Progenitor cell of endocrine pancreas (in vitro differentiated cells): Measurements from ENCODE around the gene PHTF2. TPM values are rescaled to one million over a fixed set of nuclear protein-coding genes. Genes with fewer than 3 reads are reported as not detected.

ENCODE experiments used
- DNase-seq: peaks from one replicate; pipeline ENCODE4 v3.0.0; 2021; ENCODE audit warnings: low spot score; ENCODE audit not compliant: unreplicated experiment
- H3K27ac Mint-ChIP-seq: 2 replicates; pipeline ENCODE4 v1.8.0; 2021; ENCODE audit warnings: mild to moderate bottlenecking, moderate library complexity, mixed read lengths
- H3K27me3 Mint-ChIP-seq: 2 replicates; pipeline ENCODE4 v1.8.0; 2021; ENCODE audit warnings: mixed read lengths
- H3K36me3 Mint-ChIP-seq: 2 replicates; pipeline ENCODE4 v1.8.0; 2022; ENCODE audit warnings: mixed read lengths; ENCODE audit not compliant: insufficient read depth
- H3K4me1 Mint-ChIP-seq: 2 replicates; pipeline ENCODE4 v1.8.0; 2021; ENCODE audit warnings: low read depth, mixed read lengths
- H3K4me3 Mint-ChIP-seq: 2 replicates; pipeline ENCODE4 v1.8.0; 2021; ENCODE audit warnings: low read depth, mild to moderate bottlenecking, moderate library complexity, mixed read lengths
- H3K9me3 Mint-ChIP-seq: 2 replicates; pipeline ENCODE4 v1.8.0; 2021; ENCODE audit warnings: low read depth, mixed read lengths
- CTCF ChIP-seq: fragments of 200-600 bp; sonication (generic); IDR thresholded peaks from one replicate; pipeline ENCODE4 v1.5.0; 2021; ENCODE audit warnings: antibody characterized with exemption, mild to moderate bottlenecking; ENCODE audit not compliant: unreplicated experiment
- total RNA-seq: library from RNA; stranded (reverse); gene quantifications from 2 replicates; pipeline ENCODE4 v1.2.1, GENCODE V29; 2021

The PHTF2 gene
- total RNA-seq, 1 donor from 2014 or later, result 13.0 TPM

- no peak for DNase-seq
- no peaks in the 10 kb centered on the region for H3K27me3 Mint-ChIP-seq
- no peaks in the 10 kb centered on the region for H3K4me1 Mint-ChIP-seq
- H3K36me3 Mint-ChIP-seq, result no peaks in the 10 kb centered on the region
- H3K4me3 Mint-ChIP-seq, result no peak overlapping the region
- H3K27ac Mint-ChIP-seq, result no peak overlapping the region
- H3K9me3 Mint-ChIP-seq, result peaks cover 10% of the 10 kb centered on the region
- TF ChIP-seq CTCF, result no peak
Measured at GRCh38 chr7:77983973-77984372, 185.4 kb downstream of the PHTF2 start.

GRCh38 chr7:77985232-77985973, 186.8 kb downstream of the PHTF2 start:
- TF ChIP-seq CTCF, result no peak
- H3K36me3 Mint-ChIP-seq, result no peaks in the 10 kb centered on the region
- peaks cover 2% of the 10 kb centered on the region for H3K4me1 Mint-ChIP-seq
- peaks cover 15% of the 10 kb centered on the region for H3K9me3 Mint-ChIP-seq
- no peak overlapping the region for H3K4me3 Mint-ChIP-seq
- H3K27ac Mint-ChIP-seq, result no peak overlapping the region
- H3K27me3 Mint-ChIP-seq, result no peaks in the 10 kb centered on the region
- DNase-seq, result no peak

- H3K27ac Mint-ChIP-seq, result no peak overlapping the region
- H3K27me3 Mint-ChIP-seq, result no peaks in the 10 kb centered on the region
- no peak for DNase-seq
- H3K4me1 Mint-ChIP-seq, result peaks cover 2% of the 10 kb centered on the region
- H3K36me3 Mint-ChIP-seq, result no peaks in the 10 kb centered on the region
- no peak overlapping the region for H3K4me3 Mint-ChIP-seq
- peaks cover 15% of the 10 kb centered on the region for H3K9me3 Mint-ChIP-seq
- no peak for TF ChIP-seq CTCF
Measured at GRCh38 chr7:77985974-77986339, 187.4 kb downstream of the PHTF2 start.

- no peak for DNase-seq
- Mint-ChIP-seq H3K36me3 (no peaks in the 10 kb centered on the region), H3K4me3 (no peak overlapping the region), H3K9me3 (peaks cover 15% of the 10 kb centered on the region), H3K4me1 (peaks cover 2% of the 10 kb centered on the region), H3K27me3 (no peaks in the 10 kb centered on the region), H3K27ac (peak overlapping the region; percentile 69)
- TF ChIP-seq CTCF, result peak; percentile 33
Measured at GRCh38 chr7:77989981-77990566, 191.5 kb downstream of the PHTF2 start.

GRCh38 chr7:77991656-77992055, 193.1 kb downstream of the PHTF2 start:
- no peak for DNase-seq
- TF ChIP-seq CTCF, result no peak

More at GRCh38 chr7:77991656-77992055, 193.1 kb downstream of the PHTF2 start:
- Mint-ChIP-seq H3K27me3 (no peaks in the 10 kb centered on the region), H3K4me1 (peaks cover 2% of the 10 kb centered on the region), H3K9me3 (peaks cover 15% of the 10 kb centered on the region), H3K4me3 (no peak overlapping the region), H3K36me3 (no peaks in the 10 kb centered on the region), H3K27ac (no peak overlapping the region)
